A549 (cell line): ENCODE data around the gene METTL17. TPM values are rescaled to one million over a fixed set of nuclear protein-coding genes. Genes with fewer than 3 reads are reported as not detected.

Experiments used
- ATAC-seq, 2 experiments: fragments of 200-7000 bp in 1 of 2; fragments of >200 bp in 1 of 2; cut with Nextera tagmentation in 1 of 2; cut with Tn5 transposase in 1 of 2; 3 replicates each; pipeline versions ENCODE4 v1.8.0 to v1.9.1; 2018 to 2020; ENCODE audit warnings: mild to moderate bottlenecking in 1 of 2, moderate library complexity in 1 of 2
- CTCF ChIA-PET: fragments of 300-600 bp; sonication (Branson Sonifier 250); formaldehyde crosslinking; extraction: SDS; loops from one replicate; lab custom pipeline; 2021; ENCODE audit warnings: antibody characterized with exemption, inconsistent platforms; lab: Yijun Ruan, JAX
- POLR2A ChIA-PET: fragments of 350-600 bp; formaldehyde crosslinking; extraction: SDS; loops from one replicate; lab custom pipeline; 2021; ENCODE audit warnings: antibody characterized with exemption, inconsistent platforms; lab: Yijun Ruan, JAX
- DNase-seq, 2 experiments: peaks; one replicate each; pipeline versions ENCODE4 v3.0.0 to v3.0.0-alpha.2; 2011 to 2016; ENCODE audit warnings: low read depth in 1 of 2, low spot score in 1 of 2
- FAIRE-seq: peaks from 2 replicates; lab custom pipeline; 2011; peaks lifted over from hg19 to GRCh38; lab: Jason Lieb, UNC
- H3K27ac ChIP-seq, 2 experiments: fragments of >200 bp; sonication (Bioruptor Twin); formaldehyde crosslinking; 3 replicates each; pipeline ENCODE4 v1.5.1; 2016 to 2017
- H3K4me1 ChIP-seq: fragments of >200 bp; sonication (Bioruptor Twin); formaldehyde crosslinking; 3 replicates; pipeline ENCODE4 v1.6.1; 2016
- H3K4me2 ChIP-seq: fragments of >200 bp; sonication (Bioruptor Twin); formaldehyde crosslinking; 3 replicates; pipeline ENCODE4 v1.6.1; 2016
- H3K4me3 ChIP-seq: fragments of >200 bp; sonication (Bioruptor Twin); formaldehyde crosslinking; 3 replicates; pipeline ENCODE4 v1.5.1; 2016
- H3K9me3 ChIP-seq: fragments of >200 bp; sonication (Bioruptor Twin); formaldehyde crosslinking; 3 replicates; pipeline ENCODE4 v1.6.1; 2016
- BCL3 ChIP-seq: fragments of >200 bp; sonication (Bioruptor Twin); formaldehyde crosslinking; IDR thresholded peaks from 3 replicates; pipeline ENCODE4 v1.6.1; 2016
- BHLHE40 ChIP-seq: IDR thresholded peaks from 2 replicates; pipeline ENCODE4 v1.6.1; 2012; ENCODE audit warnings: low read depth, low read length, inconsistent platforms
- CBX8 ChIP-seq: fragments of 200-600 bp; sonication (generic); IDR thresholded peaks from 2 replicates; pipeline ENCODE4 v1.6.1; 2016
- E2F6 ChIP-seq: IDR thresholded peaks from 2 replicates; pipeline ENCODE4 v1.6.1; 2012; ENCODE audit warnings: low read depth, borderline replicate concordance
- FOSL2 ChIP-seq, 2 experiments: fragments of 450-650 bp in 1 of 2; fragments of >200 bp in 1 of 2; sonication (Bioruptor Twin) in 1 of 2; formaldehyde crosslinking; IDR thresholded peaks; 2 replicates each; pipeline versions ENCODE4 v1.5.0 to v1.6.1; 2016 to 2020; ENCODE audit warnings: mild to moderate bottlenecking in 1 of 2, moderate library complexity in 1 of 2
- HMGXB4 ChIP-seq: fragments of 250-450 bp; sonication (Bioruptor Pico); IDR thresholded peaks from 2 replicates; pipeline ENCODE4 v1.5.0; 2021; ENCODE audit warnings: mild to moderate bottlenecking, moderate library complexity, borderline replicate concordance
- HOXA7 ChIP-seq: fragments of 250-450 bp; sonication (Bioruptor Pico); IDR thresholded peaks from 2 replicates; pipeline ENCODE4 v1.5.0; 2020; ENCODE audit warnings: mild to moderate bottlenecking, moderate library complexity
- HOXB5 ChIP-seq: fragments of 250-450 bp; sonication (Bioruptor Pico); IDR thresholded peaks from 2 replicates; pipeline ENCODE4 v1.5.0; 2020; ENCODE audit warnings: mild to moderate bottlenecking, moderate library complexity
- JUN ChIP-seq, 2 experiments: fragments of >200 bp; sonication (Bioruptor Twin); formaldehyde crosslinking; IDR thresholded peaks; 2 replicates in 1 of 2; 3 replicates in 1 of 2; pipeline ENCODE4 v1.6.1; 2016 to 2017
- KDM1A ChIP-seq: fragments of 200-600 bp; sonication (generic); IDR thresholded peaks from 2 replicates; pipeline ENCODE4 v1.6.1; 2016; ENCODE audit warnings: low read depth, mild to moderate bottlenecking
- MAZ ChIP-seq: fragments of 150-350 bp; IDR thresholded peaks from 2 replicates; pipeline ENCODE4 v1.6.1; 2014; ENCODE audit warnings: antibody characterized with exemption, low read depth, low read length, borderline replicate concordance
- NPAS2 ChIP-seq: fragments of 250-450 bp; sonication (Bioruptor Pico); IDR thresholded peaks from 2 replicates; pipeline ENCODE4 v1.8.0; 2022; ENCODE audit warnings: mild to moderate bottlenecking, moderate library complexity, borderline replicate concordance
- NR3C1 ChIP-seq: fragments of >200 bp; sonication (Bioruptor Twin); formaldehyde crosslinking; IDR thresholded peaks from 3 replicates; pipeline ENCODE4 v1.6.1; 2017
- POLR2AphosphoS2 ChIP-seq: conservative IDR thresholded peaks from 2 replicates; pipeline ENCODE4 v1.6.1; 2012; ENCODE audit warnings: low read length, improper control_type of control experiment, inconsistent platforms
- RARB ChIP-seq: fragments of 250-450 bp; sonication (Bioruptor Pico); IDR thresholded peaks from 2 replicates; pipeline ENCODE4 v1.8.0; 2021; ENCODE audit warnings: mild to moderate bottlenecking, moderate library complexity
- REST ChIP-seq: fragments of 200-600 bp; sonication (generic); IDR thresholded peaks from 2 replicates; pipeline ENCODE4 v1.6.1; 2016; ENCODE audit warnings: antibody characterized with exemption, mild to moderate bottlenecking, moderate library complexity
- TFCP2L1 ChIP-seq: fragments of 250-450 bp; sonication (Bioruptor Pico); IDR thresholded peaks from 2 replicates; pipeline ENCODE4 v1.5.0; 2021; ENCODE audit warnings: mild to moderate bottlenecking
- WGBS: methylation state at CpG from one replicate; pipeline ENCODE4 v1.1.6; 2017; ENCODE audit errors: missing lambda C conversion rate; 5-methylcytosine and 5-hydroxymethylcytosine counted together
- polyA plus RNA-seq, 4 experiments: library from polyadenylated mRNA; depleted of rRNA in 3 of 4; stranded (reverse); fragments of >200 nt; fragmentation: RNase III in 1 of 4; extraction: RNeasy Plus Mini Kit Qiagen cat#74134 plus additional on column Dnase treatment in 1 of 4; gene quantifications; 2 replicates in 3 of 4; 3 replicates in 1 of 4; pipeline ENCODE4 v1.2.3, GENCODE V29; 2011 to 2017

METTL17 gene
- polyA plus RNA-seq, 2 of the 4 experiments (the other 2 are of a cell fraction): 81.4 to 116 TPM

- TF ChIP-seq FOSL2 (IDR thresholded peaks at IDR 0.05) (no peak), FOSL2 (CRISPR knock-in tag; IDR thresholded peaks at IDR 0.05) (no peak), POLR2AphosphoS2 (no peak), TFCP2L1 (CRISPR knock-in tag) (no peak), NR3C1 (no peak), REST (no peak), MAZ (no peak), HMGXB4 (no peak), E2F6 (no peak), HOXA7 (CRISPR knock-in tag) (no peak), RARB (CRISPR knock-in tag) (no peak), HOXB5 (no peak)
- no peak overlapping the region for H3K4me3 ChIP-seq
- ATAC-seq: no peak
- no peaks in the 10 kb centered on the region for H3K4me1 ChIP-seq
- no peak for FAIRE-seq
- CTCF ChIA-PET: interaction anchor here (0.6 to 16.3 kb wide), 15 partner anchors 14 to 389 kb away, joined by 3 to 323 read pairs (median 4); partner anchors contain the start of genes RNASE13, RNASE7, SLC39A2 and TMEM253
- no peak overlapping the region for H3K4me2 ChIP-seq
- H3K27ac ChIP-seq: no peak overlapping the region
- POLR2A ChIA-PET: interaction anchor here (0.5 kb wide), 1 partner anchor 54 kb away, joined by 3 read pairs; no protein-coding TSS in a partner anchor
- DNase-seq: no peak
- 65% methylated on average over 22 of the region's 28 CpGs for WGBS
- H3K9me3 ChIP-seq: no peaks in the 10 kb centered on the region
Observed at GRCh38 chr14:21017528-21018245, 27.9 kb downstream of the METTL17 start.

- FAIRE-seq: no peak
- WGBS: 63% methylated on average over 7 of the region's 7 CpGs
- H3K27ac ChIP-seq: no peak overlapping the region
- H3K4me2 ChIP-seq: no peak overlapping the region
- POLR2A ChIA-PET: interaction anchor here (0.5 kb wide), 1 partner anchor 53 kb away, joined by 3 read pairs; no protein-coding TSS in a partner anchor
- no peak for DNase-seq
- CTCF ChIA-PET: interaction anchor here (0.6 to 16.3 kb wide), 13 partner anchors 13 to 388 kb away, joined by 3 to 323 read pairs (median 4); partner anchors contain the start of genes RNASE13, RNASE7, SLC39A2 and TMEM253
- no peak overlapping the region for H3K4me3 ChIP-seq
- no peaks in the 10 kb centered on the region for H3K4me1 ChIP-seq
- TF ChIP-seq BCL3 (no peak), CBX8 (no peak), BHLHE40 (no peak), KDM1A (no peak), JUN (IDR thresholded peaks at IDR 0.05) (no peak), NPAS2 (no peak)
- no peaks in the 10 kb centered on the region for H3K9me3 ChIP-seq
- ATAC-seq: no peak
Observed at GRCh38 chr14:21018286-21018685, 28.5 kb downstream of the METTL17 start.
